Neuronal stem cell (in vitro differentiated cells): ENCODE data around the gene EGLN2.

Source experiments
- DNase-seq: peaks from one replicate; pipeline ENCODE4 v3.0.0-alpha.2; 2013; ENCODE audit warnings: low spot score
- H2AFZ ChIP-seq: one replicate; pipeline ENCODE4 v1.6.1; 2013; ENCODE audit warnings: mild to moderate bottlenecking, low read length, inconsistent platforms
- H2AK5ac ChIP-seq: 2 replicates; pipeline ENCODE4 v1.6.1; 2013; ENCODE audit warnings: low read depth, mild to moderate bottlenecking, inconsistent platforms, low read length, moderate library complexity, mixed read lengths
- H2BK120ac ChIP-seq: 2 replicates; pipeline ENCODE4 v1.6.1; 2013; ENCODE audit warnings: low read depth, mild to moderate bottlenecking, inconsistent platforms, low read length, moderate library complexity, mixed read lengths
- H2BK12ac ChIP-seq: one replicate; pipeline ENCODE4 v1.6.1; 2013; ENCODE audit warnings: low read length, inconsistent platforms
- H2BK15ac ChIP-seq: 2 replicates; pipeline ENCODE4 v1.6.1; 2013; ENCODE audit warnings: mild to moderate bottlenecking, low read length, inconsistent platforms, mixed read lengths
- H2BK5ac ChIP-seq: one replicate; pipeline ENCODE4 v1.6.1; 2013; ENCODE audit warnings: inconsistent platforms, mild to moderate bottlenecking, low read length, moderate library complexity
- H3K14ac ChIP-seq: one replicate; pipeline ENCODE4 v1.6.1; 2013; ENCODE audit warnings: low read length, inconsistent platforms
- H3K18ac ChIP-seq: 2 replicates; pipeline ENCODE4 v1.6.1; 2013; ENCODE audit warnings: low read length, inconsistent platforms
- H3K23ac ChIP-seq: 2 replicates; pipeline ENCODE4 v1.6.1; 2013; ENCODE audit warnings: low read depth, mild to moderate bottlenecking, mixed read lengths, low read length, inconsistent platforms; ENCODE audit not compliant: poor library complexity
- H3K27ac ChIP-seq: replicated peaks from 3 replicates; pipeline ENCODE4 v1.5.1; 2013; ENCODE audit warnings: low read length, inconsistent platforms
- H3K27me3 ChIP-seq, 3 experiments: 2 replicates each; pipeline ENCODE4 v1.6.1; 2013; ENCODE audit warnings: low read length in 3 of 3, mild to moderate bottlenecking in 2 of 3, inconsistent platforms in 1 of 3, low read depth in 1 of 3, mixed read lengths in 1 of 3, moderate library complexity in 1 of 3; ENCODE audit not compliant: control insufficient read depth in 3 of 3, insufficient read depth in 3 of 3
- H3K36me3 ChIP-seq, 2 donors: replicated peaks in 1 of 2; 2 replicates each; pipeline ENCODE4 v1.6.1; 2013; ENCODE audit warnings: low read length in 2 of 2; ENCODE audit not compliant: control insufficient read depth in 2 of 2, insufficient read depth in 2 of 2
- H3K4ac ChIP-seq: 2 replicates; pipeline ENCODE4 v1.6.1; 2013; ENCODE audit warnings: inconsistent platforms, mild to moderate bottlenecking, low read length, moderate library complexity
- H3K4me1 ChIP-seq, 2 donors: 1 replicate in 1 of 2; 2 replicates in 1 of 2; pipeline ENCODE4 v1.6.1; 2013; ENCODE audit warnings: low read length in 2 of 2, low read depth in 1 of 2; ENCODE audit not compliant: control insufficient read depth in 2 of 2, insufficient read depth in 1 of 2
- H3K4me2 ChIP-seq: one replicate; pipeline ENCODE4 v1.6.1; 2013; ENCODE audit warnings: mild to moderate bottlenecking, low read length, inconsistent platforms; ENCODE audit not compliant: insufficient read depth, poor library complexity, severe bottlenecking
- H3K4me3 ChIP-seq, 2 donors: 2 replicates each; pipeline ENCODE4 v1.5.1; 2013; ENCODE audit warnings: low read length in 2 of 2, mild to moderate bottlenecking in 2 of 2, inconsistent platforms in 1 of 2, moderate library complexity in 1 of 2
- H3K79me1 ChIP-seq: one replicate; pipeline ENCODE4 v1.6.1; 2013; ENCODE audit warnings: low read depth, mild to moderate bottlenecking, inconsistent platforms, low read length, moderate library complexity
- H3K9ac ChIP-seq: one replicate; pipeline ENCODE4 v1.6.1; 2013; ENCODE audit warnings: mild to moderate bottlenecking, low read depth, low read length, inconsistent platforms; ENCODE audit not compliant: poor library complexity
- H3K9me3 ChIP-seq, 2 donors: replicated peaks in 1 of 2; 2 replicates each; pipeline versions ENCODE3 to v1.6.1; 2013; ENCODE audit warnings: low read length in 2 of 2, mild to moderate bottlenecking in 2 of 2, inconsistent platforms in 1 of 2, low read depth in 1 of 2, mixed read lengths in 1 of 2, moderate library complexity in 1 of 2; ENCODE audit not compliant: control insufficient read depth in 2 of 2, insufficient read depth in 1 of 2
- H4K8ac ChIP-seq: one replicate; pipeline ENCODE4 v1.6.1; 2013; ENCODE audit warnings: low read depth, mild to moderate bottlenecking, inconsistent platforms, low read length, moderate library complexity
- H4K91ac ChIP-seq: one replicate; pipeline ENCODE4 v1.6.1; 2013; ENCODE audit warnings: low read length, low read depth, mild to moderate bottlenecking, inconsistent platforms; ENCODE audit not compliant: poor library complexity
- WGBS, 2 donors: extraction: QIAGEN DNeasy Blood & Tissue Kit; methylation state at CpG; one replicate each; pipeline ENCODE4 v1.1.7; 2013; ENCODE audit warnings: missing lambda C conversion rate in 2 of 2, mixed read lengths in 1 of 2; ENCODE audit not compliant: insufficient read length in 2 of 2, insufficient replicate concordance in 1 of 2; ENCODE audit errors: extremely low coverage in 2 of 2; 5-methylcytosine and 5-hydroxymethylcytosine counted together

Gene EGLN2

DNA sequence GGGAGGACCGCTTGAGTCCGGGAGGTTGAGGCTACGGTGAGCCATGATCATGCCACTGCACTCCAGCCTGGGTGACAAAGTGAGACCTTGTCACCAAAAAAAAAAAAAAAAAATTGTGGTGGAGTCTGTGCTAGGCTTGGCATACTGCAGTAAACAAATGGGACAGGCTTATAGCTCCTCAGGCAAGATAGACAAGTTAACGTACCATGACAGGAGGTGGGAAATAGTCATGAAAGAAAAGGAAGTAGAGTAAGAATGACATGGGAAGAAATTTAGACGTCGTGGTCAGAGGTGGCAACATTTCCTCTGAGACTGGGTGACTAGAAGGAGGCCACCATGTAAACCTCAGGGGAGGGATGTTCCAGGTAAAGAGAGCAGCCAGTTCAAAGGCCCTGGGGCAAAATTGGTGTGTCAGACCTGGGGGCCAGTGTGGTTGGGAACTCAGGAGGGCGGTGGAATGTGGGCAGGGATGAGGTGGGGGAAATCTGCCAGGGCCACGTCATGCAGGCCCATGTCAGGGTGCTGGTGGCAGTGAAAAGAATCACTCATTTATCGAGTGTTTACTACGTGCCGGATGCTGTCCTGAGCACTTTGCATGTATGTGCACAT is 42.4 kb upstream of the EGLN2 start:
- H2BK120ac ChIP-seq: no peak overlapping the region
- H2AFZ ChIP-seq: no peak overlapping the region
- no peak overlapping the region for H3K27ac ChIP-seq
- no peaks in the 10 kb centered on the region for H3K27me3 ChIP-seq
- H2BK15ac ChIP-seq: no peak overlapping the region
- H3K4me1 ChIP-seq: peaks cover 4 to 7% of the 10 kb centered on the region in 2 donors
- H2AK5ac ChIP-seq: no peak overlapping the region
- H3K9me3 ChIP-seq: peaks cover 2 to 3% of the 10 kb centered on the region in 2 donors
- no peak overlapping the region for H3K23ac ChIP-seq
- peaks cover 55 to 90% of the 10 kb centered on the region in 2 donors for H3K36me3 ChIP-seq
- H4K91ac ChIP-seq: no peak overlapping the region
- no peak overlapping the region for H3K18ac ChIP-seq
- no peak overlapping the region for H2BK5ac ChIP-seq
- H3K14ac ChIP-seq: no peak overlapping the region
- no peak for DNase-seq
- no peak overlapping the region for H3K4ac ChIP-seq
- peaks cover 18% of the 10 kb centered on the region for H3K79me1 ChIP-seq
- no peak overlapping the region for H2BK12ac ChIP-seq
- no peak overlapping the region for H3K4me2 ChIP-seq
- H3K9ac ChIP-seq: no peak overlapping the region
- WGBS, 2 donors: no CpG with 5 or more reads among the region's 11 CpGs
- H3K4me3 ChIP-seq: no peak overlapping the region
- no peak overlapping the region for H4K8ac ChIP-seq

DNA sequence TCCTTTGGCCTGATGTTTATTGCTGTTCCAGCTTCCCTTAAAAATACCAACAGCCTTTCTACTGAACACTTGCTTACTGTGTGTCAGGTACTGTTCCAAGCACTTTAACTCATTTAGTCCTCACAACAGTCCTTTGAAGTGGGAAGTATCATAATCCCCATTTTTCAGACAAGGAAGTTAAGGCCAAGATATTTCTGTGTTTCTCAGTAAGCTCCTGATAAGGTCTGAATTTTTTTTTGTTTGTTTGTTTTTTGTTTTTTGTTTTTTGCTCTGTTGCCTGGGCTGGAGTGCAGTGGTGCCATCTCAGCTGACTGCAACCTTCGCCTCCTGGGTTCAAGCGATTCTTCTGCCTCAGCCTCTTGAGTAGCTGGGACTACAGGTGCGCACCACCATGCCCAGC is 40.5 kb upstream of the EGLN2 start:
- no peak overlapping the region for H3K4ac ChIP-seq
- peaks cover 20% of the 10 kb centered on the region for H3K79me1 ChIP-seq
- no peak overlapping the region for H2BK120ac ChIP-seq
- H3K4me3 ChIP-seq: no peak overlapping the region
- H3K18ac ChIP-seq: no peak overlapping the region
- no peak overlapping the region for H4K8ac ChIP-seq
- no peak for DNase-seq
- no peak overlapping the region for H3K23ac ChIP-seq
- peaks cover 73 to 96% of the 10 kb centered on the region in 2 donors for H3K36me3 ChIP-seq
- H3K27me3 ChIP-seq: no peaks in the 10 kb centered on the region
- no peak overlapping the region for H3K4me2 ChIP-seq
- no peak overlapping the region for H3K9ac ChIP-seq
- H2BK15ac ChIP-seq: no peak overlapping the region
- H3K4me1 ChIP-seq: peaks cover 0 to 7% of the 10 kb centered on the region in 2 donors
- H3K14ac ChIP-seq: no peak overlapping the region
- H2AK5ac ChIP-seq: no peak overlapping the region
- H2BK12ac ChIP-seq: no peak overlapping the region
- no peak overlapping the region for H3K27ac ChIP-seq
- H3K9me3 ChIP-seq: peaks cover 0 to 2% of the 10 kb centered on the region in 2 donors
- no peak overlapping the region for H2AFZ ChIP-seq
- H2BK5ac ChIP-seq: no peak overlapping the region
- no peak overlapping the region for H4K91ac ChIP-seq
- WGBS, 2 donors: no CpG with 5 or more reads among the region's 3 CpGs

DNA sequence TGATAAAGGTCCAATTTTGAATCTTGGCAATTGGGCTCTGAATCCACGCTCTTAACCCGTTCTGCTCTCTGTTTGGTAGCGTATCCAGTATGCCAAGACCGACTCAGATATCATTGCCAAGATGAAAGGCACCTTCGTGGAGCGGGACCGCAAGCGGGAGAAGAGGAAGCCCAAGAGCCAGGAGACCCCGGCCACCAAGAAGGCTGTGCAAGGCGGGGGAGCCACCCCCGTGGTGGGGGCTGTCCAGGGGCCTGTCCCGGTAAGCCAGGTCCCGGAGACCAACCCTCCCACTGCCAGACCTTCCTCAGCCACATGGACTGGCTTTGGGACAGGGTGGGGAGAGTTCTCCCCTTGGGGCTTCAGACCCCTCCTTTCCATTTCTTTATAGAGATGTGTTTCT is 39.6 kb upstream of the EGLN2 start:
- Histone ChIP-seq H3K4me3 (no peak overlapping the region), H3K36me3 (peaks cover 79 to 97% of the 10 kb centered on the region in 2 donors), H3K9ac (no peak overlapping the region), H3K14ac (no peak overlapping the region), H2BK15ac (no peak overlapping the region), H2BK120ac (no peak overlapping the region), H4K91ac (no peak overlapping the region), H2AFZ (no peak overlapping the region), H3K4me1 (peaks cover 0 to 6% of the 10 kb centered on the region in 2 donors), H3K4me2 (no peak overlapping the region), H3K9me3 (peaks cover 0 to 2% of the 10 kb centered on the region in 2 donors), H3K4ac (no peak overlapping the region), H2BK12ac (no peak overlapping the region), H3K27me3 (no peaks in the 10 kb centered on the region), H2BK5ac (no peak overlapping the region), H3K18ac (no peak overlapping the region), H4K8ac (no peak overlapping the region), H3K79me1 (peaks cover 20% of the 10 kb centered on the region), H3K23ac (no peak overlapping the region), H2AK5ac (no peak overlapping the region), H3K27ac (no peak overlapping the region)
- DNase-seq: no peak
- WGBS, 2 donors: no CpG with 5 or more reads among the region's 13 CpGs

DNA sequence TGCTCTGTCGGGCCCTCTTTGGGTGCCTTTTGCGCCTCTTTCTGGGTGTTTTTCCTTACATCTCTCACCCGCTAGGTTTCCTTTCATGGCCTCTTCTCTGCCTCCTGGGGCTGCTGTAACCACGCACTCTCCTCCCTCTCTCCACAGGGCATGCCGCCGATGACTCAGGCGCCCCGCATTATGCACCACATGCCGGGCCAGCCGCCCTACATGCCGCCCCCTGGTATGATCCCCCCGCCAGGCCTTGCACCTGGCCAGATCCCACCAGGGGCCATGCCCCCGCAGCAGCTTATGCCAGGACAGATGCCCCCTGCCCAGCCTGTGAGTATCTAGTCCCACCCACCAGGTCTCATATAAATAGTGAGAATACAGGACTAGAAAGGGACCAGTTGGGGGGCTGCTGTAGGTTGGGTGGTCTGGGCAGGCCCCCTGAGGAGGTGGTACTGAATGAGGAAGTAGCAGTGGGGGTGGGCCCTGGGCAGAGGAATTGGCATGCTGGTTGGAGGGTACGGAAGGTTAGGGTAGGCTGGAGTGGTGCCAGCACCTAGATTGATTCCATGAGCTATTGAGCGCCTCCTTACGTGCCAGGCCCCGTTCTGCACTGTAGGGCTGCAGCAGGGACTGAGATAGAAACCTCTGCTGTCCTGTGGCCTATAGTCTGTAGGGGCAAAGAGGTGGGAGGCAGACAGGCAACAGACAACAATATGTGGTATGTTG is 36.1 kb upstream of the EGLN2 start:
- H2BK120ac ChIP-seq: no peak overlapping the region
- H3K4ac ChIP-seq: no peak overlapping the region
- no peak overlapping the region for H2BK5ac ChIP-seq
- H3K4me2 ChIP-seq: no peak overlapping the region
- WGBS, 2 donors: no CpG with 5 or more reads among the region's 17 CpGs
- no peak overlapping the region for H2BK12ac ChIP-seq
- no peak overlapping the region for H4K8ac ChIP-seq
- H2BK15ac ChIP-seq: no peak overlapping the region
- no peak overlapping the region for H3K18ac ChIP-seq
- H4K91ac ChIP-seq: no peak overlapping the region
- no peak for DNase-seq
- H3K9ac ChIP-seq: no peak overlapping the region
- H3K4me1 ChIP-seq: no peaks in the 10 kb centered on the region
- peaks cover 69 to 97% of the 10 kb centered on the region in 2 donors for H3K36me3 ChIP-seq
- no peak overlapping the region for H3K4me3 ChIP-seq
- H2AK5ac ChIP-seq: no peak overlapping the region
- H3K27me3 ChIP-seq: no peaks in the 10 kb centered on the region
- H3K27ac ChIP-seq: no peak overlapping the region
- H3K9me3 ChIP-seq: no peaks in the 10 kb centered on the region
- no peak overlapping the region for H3K14ac ChIP-seq
- H3K23ac ChIP-seq: peak overlapping the region; percentile 75
- H2AFZ ChIP-seq: no peak overlapping the region
- H3K79me1 ChIP-seq: peaks cover 3% of the 10 kb centered on the region
